Stimulated activated CD8-positive, alpha-beta memory T cell treated with anti-CD3 and anti-CD28 coated beads, Interleukin-15, amount 100 ng/mL, for 1 hour (primary cell): ENCODE measurements around the gene FGF1.
"Not testable (repeated sequence)": the region's sequence is repeated elsewhere in the genome, so short reads cannot be mapped to it uniquely, and the experiment has no call there.

Source experiments
- DNase-seq: peaks from one replicate; pipeline ENCODE4 v3.0.0-alpha.2; 2020; ENCODE audit warnings: low read depth

The FGF1 gene

GRCh38 chr5:142668336-142668735, 17.6 kb downstream of the FGF1 start:
- no peak for DNase-seq

- DNase-seq: no peak
These were observed 18.1 kb downstream of the FGF1 start for GRCh38 chr5:142667831-142668230.

DNA sequence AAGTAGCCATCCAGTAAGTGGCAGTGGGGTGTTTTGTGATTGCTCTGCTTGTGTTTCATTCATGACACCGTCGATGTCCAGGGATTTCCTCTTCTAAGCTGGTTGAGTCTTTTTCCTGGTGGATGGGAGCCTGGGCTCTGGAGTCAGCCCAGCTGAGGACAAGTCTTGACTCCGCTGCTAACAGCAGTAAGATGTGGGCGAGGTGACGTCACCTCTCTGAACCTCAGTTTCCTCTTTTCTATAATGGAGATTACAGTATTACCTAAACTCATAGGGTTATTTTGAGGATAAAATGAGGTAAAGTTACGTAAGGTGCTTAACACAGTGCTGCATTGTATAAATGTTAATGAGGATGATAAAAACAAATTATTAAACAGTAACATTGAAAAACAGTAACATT, 21.3 kb downstream of the FGF1 start:
- no peak for DNase-seq

GRCh38 chr5:142664067-142664466, 21.8 kb downstream of the FGF1 start:
- no peak for DNase-seq

- DNase-seq: no peak
These were observed 22.6 kb downstream of the FGF1 start for GRCh38 chr5:142663246-142663645.

- no peak for DNase-seq
These were observed 23.9 kb downstream of the FGF1 start for GRCh38 chr5:142661957-142662356.

GRCh38 chr5:142661143-142661542, 24.7 kb downstream of the FGF1 start:
- no peak for DNase-seq

GRCh38 chr5:142660731-142661130, 25.2 kb downstream of the FGF1 start:
- no peak for DNase-seq

- DNase-seq: no peak
These were observed 25.7 kb downstream of the FGF1 start for GRCh38 chr5:142660196-142660595.

DNA sequence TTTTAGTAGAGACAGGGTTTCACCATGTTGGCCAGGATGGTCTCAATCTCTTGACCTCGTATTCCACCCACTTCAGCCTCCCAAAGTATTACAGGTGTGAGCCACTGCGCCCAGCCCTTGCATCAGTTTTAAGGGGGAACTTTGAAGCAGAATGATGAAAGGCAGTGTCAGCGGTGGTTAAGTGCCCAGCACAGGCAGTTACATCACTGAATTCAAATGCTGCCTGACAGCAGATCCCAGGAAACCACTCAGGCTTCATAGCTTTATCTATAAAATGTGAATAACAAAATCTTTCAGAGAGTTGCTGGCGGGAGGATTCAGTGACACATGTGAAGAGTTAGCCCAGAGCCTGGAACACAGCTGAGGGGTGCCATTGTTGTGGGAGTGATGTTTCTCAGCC, 26.5 kb downstream of the FGF1 start:
- no peak for DNase-seq

DNA sequence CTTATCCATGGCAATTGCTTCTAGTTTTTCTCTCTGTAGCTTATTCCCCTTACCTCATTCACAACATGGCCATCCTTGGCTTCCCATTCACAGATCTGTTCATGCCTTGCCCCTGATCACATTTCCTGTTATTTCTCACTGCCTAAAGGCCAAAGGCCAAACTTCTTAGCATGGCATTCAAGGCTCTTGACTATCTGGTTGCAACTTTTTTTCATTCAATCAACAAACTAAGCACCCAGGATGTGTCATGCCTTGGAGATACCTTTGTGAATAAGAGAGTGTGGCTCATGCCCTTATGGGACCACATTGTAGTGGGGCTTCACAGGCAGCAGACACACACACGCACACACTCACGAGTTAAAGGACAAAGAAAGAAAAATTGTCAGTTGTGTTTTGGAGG, 27.6 kb downstream of the FGF1 start:
- no peak for DNase-seq

DNA sequence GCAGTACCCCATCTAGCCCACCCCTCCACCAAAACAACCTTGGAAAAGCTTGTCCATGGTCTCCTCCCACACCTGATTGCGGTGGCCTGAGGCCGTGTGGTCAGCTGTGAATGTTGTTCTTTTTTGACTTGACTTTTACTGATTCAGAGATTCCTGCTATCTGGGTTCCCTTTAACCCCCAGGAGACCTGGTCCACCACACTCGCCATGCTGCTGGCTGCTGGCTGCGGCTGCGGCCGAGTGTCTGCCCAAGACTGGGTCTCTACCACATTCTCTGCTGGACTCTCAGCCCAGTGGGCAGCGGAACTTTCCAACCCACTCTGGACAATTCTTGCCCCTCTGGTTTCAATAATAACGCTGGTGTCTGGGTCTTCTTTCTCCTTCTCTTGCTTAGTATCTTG, 28.4 kb downstream of the FGF1 start:
- no peak for DNase-seq

- DNase-seq: peak; percentile 32
These were observed 30.3 kb downstream of the FGF1 start for GRCh38 chr5:142655339-142656267.

DNA sequence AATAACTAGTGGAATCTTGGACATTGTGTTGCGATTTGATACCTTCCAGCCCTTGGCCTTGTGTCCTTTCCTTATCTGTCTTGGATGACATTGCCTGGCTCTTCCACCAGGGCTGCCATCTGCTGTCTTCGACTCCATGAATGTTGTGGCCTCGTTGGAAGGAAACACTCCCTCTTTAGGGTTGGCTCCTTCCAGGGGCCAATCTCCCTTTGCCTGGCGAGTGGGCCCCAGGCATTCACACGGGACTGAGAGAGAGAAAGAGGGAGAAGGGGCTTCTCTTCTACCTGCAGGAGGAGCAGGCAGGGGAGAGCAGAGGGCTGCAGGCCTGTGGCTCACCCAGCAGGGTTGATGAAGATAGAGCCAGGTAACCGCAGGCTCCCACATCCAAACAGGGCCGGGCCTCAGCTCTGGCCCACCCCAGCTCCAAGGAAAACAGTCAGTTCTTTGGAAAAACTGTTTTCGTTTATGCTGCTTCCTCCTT, 31.3 kb downstream of the FGF1 start:
- DNase-seq: no peak

DNA sequence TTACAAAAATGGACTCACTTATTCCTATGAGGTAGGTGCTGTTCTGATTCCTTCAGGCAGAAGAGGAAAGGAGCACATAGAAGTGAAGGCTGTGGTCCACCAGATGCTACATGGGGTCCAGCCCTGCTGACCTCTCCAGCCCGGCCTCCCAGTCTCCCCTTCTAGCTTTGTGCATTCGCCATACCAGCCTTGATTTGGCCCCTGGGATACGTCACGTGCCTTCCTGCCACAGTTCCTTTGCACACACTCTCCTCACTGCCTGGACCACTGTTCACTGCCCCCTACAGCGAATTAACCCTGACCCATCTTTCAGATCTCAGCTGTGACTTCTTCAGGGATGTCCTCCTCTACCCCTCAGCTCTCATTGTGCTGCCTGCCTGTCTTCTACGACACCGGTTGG, 32.6 kb downstream of the FGF1 start:
- no peak for DNase-seq

- no peak for DNase-seq
These were observed 33.3 kb downstream of the FGF1 start for GRCh38 chr5:142652563-142652962.

- no peak for DNase-seq
These were observed 35.0 kb downstream of the FGF1 start for GRCh38 chr5:142650881-142651280.

DNA sequence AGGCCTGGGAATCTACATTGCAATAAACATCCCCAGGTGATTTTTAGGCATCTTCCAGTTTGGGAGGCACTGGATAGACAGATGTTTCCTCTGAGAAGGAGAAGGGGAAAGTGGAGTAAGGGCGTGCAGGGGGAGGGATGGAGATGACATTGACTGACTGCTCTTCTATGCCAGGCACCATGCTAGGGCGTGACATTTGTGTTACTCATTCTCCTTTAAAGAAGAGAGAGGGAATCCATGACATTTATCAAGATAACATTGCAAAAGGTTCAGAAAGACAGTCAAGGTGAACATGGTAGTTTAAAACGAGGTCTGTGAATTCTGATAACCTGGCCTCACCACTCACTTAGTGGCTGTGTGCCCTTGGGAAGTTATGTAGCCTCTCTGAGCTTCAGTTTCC, 35.8 kb downstream of the FGF1 start:
- no peak for DNase-seq

DNA sequence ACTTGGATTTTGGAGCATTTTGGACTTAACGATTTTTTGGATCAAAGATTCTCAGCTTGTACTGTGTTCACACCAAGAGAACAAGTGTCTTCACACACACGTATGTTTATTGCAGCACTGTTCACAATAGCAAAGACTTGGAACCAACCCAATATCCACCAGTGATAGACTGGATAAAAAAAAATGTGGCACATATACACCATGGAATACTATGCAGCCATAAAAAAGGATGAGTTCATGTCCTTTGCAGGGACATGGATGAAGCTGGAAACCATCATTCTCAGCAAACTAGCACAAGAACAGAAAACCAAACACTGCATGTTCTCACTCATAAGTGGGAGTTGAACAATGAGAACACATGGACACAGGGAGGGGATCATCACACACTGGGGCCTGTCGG, 37.8 kb downstream of the FGF1 start:
- not testable (repeated sequence) for DNase-seq

DNA sequence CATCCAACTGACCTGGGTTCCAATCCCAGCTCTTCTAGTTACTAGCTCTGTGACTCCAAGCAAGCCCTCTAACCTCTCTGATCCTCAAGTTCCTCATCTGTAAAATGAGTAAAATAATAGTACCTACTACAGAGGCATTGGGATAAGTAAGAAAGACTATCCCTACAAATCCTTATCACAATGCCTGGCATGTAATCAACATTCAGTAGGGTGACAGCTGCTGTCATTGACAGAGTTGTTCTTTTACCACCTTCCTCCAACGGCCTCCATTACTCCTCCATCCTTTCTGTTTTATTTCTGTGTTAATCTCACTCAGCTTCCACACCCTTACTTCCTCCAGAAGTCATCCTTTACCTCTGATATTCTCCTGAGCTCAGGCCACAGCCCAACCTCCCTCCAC, 40.4 kb downstream of the FGF1 start:
- no peak for DNase-seq

DNA sequence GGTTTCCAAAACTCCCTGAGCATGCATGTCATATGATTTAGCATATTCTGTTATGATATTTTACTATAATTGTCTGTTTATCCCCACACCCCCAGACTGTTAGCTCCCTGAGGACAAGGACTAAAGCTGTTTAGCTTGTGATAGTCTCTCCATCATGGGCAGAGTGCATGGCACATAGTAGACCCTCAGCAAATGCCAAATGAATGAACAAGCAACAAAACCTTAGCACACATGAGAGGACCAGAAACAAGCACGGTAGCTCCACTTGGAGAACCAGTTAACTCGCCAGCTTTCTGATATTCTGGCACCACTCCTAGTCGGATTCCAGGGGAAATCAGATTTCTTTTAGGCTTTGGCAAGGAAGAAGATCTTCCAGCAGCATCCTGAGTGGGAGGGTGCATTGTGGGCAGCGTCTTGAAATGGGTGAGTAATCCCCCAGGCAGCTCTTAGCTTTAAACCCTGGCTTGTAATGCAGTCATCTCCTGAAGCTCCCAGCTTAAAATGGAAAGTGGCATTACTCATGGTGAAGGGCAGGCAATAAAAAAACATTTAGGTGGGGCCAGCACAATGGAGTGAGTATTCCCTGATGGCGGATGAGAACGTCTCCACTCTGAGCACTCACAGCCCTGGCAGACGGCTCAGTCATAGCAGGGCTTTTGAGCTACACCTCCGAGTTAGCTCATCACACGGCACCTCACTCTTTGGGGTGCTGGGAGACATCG, 41.1 kb downstream of the FGF1 start:
- no peak for DNase-seq

- DNase-seq: no peak
These were observed 41.8 kb downstream of the FGF1 start for GRCh38 chr5:142644127-142644526.

GRCh38 chr5:142643634-142644033, 42.3 kb downstream of the FGF1 start:
- DNase-seq: no peak
